ENCODE data around the gene CD28. TPM values are rescaled to one million over a fixed set of nuclear protein-coding genes. Genes with fewer than 3 reads are reported as not detected.

The CD28 gene
- total and polyA plus RNA-seq, 9 of the 15 experiments (the other 6 are each of a cell fraction or from before 2014, with no cell fraction given) = 0.01 to 0.11 TPM; not detected in 7

DNA sequence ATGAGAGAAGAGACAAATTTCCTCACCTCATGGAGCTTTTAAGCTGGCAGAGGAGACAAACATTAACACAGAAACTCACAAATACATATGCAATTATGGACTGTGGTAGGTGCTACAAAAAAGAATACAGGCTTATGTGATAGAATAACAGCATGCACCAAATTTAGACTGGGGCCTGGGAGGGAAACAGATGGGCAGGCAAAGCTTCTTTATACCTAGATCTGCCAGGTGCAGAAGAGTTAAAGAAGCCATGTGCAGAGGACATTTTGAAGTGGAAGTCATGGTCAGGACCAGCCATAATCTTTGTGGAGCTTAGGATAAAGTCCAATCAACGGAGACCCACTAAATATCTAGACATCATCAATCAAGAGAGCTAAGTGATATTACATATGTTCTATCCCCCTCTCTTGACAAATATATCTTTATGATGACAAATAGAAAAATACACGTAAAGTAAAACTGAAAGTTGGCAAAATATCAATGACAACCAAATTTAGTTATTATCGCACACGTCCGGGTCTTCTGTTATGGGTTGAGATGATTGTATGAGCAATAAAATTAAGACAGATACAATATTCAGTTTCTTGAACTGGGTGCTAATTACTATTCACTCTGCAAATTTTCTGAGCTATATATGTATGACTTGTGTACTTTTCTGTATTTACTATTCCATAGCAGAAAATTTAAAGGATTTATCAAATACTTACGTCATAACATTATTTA is 44.1 kb downstream of the CD28 start:
- in situ Hi-C loops (cut with MboI) = no loop called here

More for the DNA sequence above, 44.1 kb downstream of the CD28 start:
- Histone ChIP-seq H3K9me3 (replicated peaks; ENCODE audit: control insufficient read depth, insufficient read depth, low read depth, low read length) (no peaks in the 10 kb centered on the region), H3K4me3 (no peak overlapping the region), H3K27ac (ENCODE audit: extremely low read depth, low read depth, low read length) (no peak overlapping the region), H3K27me3 (ENCODE audit: control insufficient read depth in 2 of 2, insufficient read depth in 2 of 2, low read length in 2 of 2) (no peaks in the 10 kb centered on the region), H2AFZ (ENCODE audit: low read depth, low read length) (no peak overlapping the region), H3K79me2 (ENCODE audit: control insufficient read depth, insufficient read depth, low read length) (no peaks in the 10 kb centered on the region), H3K4me2 (ENCODE audit: insufficient read depth, low read length) (no peak overlapping the region), H3K9me1 (ENCODE audit: control insufficient read depth, insufficient read depth, low read length) (no peaks in the 10 kb centered on the region), H3K4me1 (replicated peaks in 1 of 2; ENCODE audit: control insufficient read depth in 2 of 2, insufficient read depth in 2 of 2, low read length in 2 of 2) (no peaks in the 10 kb centered on the region), H3K9ac (ENCODE audit: insufficient read depth in 1 of 2, low read depth in 2 of 2, low read length in 2 of 2) (no peak overlapping the region), H4K20me1 (replicated peaks; ENCODE audit: control insufficient read depth, insufficient read depth, low read length) (no peaks in the 10 kb centered on the region), H3K36me3 (ENCODE audit: control insufficient read depth, insufficient read depth, low read length) (no peaks in the 10 kb centered on the region)
- ATAC-seq (no peak), FAIRE-seq (no peak), DNase-seq (ENCODE audit: extremely low read depth in 1 of 4, low spot score in 3 of 4) (no peak)
- ChIA-PET CTCF (ENCODE audit: low intra/inter-chr PET ratio) (no interaction called here), POLR2A (interaction anchor here (2.1 kb wide), 1 partner anchor 10 kb away, joined by 7 read pairs; no protein-coding TSS in a partner anchor)
- intact Hi-C loops (cut with micrococcal nuclease) = no loop called here
- no peak for TF ChIP-seq FOXA1 (IDR thresholded peaks at IDR 0.05; ENCODE audit: borderline replicate concordance)
- TF ChIP-seq, protein P1, sequence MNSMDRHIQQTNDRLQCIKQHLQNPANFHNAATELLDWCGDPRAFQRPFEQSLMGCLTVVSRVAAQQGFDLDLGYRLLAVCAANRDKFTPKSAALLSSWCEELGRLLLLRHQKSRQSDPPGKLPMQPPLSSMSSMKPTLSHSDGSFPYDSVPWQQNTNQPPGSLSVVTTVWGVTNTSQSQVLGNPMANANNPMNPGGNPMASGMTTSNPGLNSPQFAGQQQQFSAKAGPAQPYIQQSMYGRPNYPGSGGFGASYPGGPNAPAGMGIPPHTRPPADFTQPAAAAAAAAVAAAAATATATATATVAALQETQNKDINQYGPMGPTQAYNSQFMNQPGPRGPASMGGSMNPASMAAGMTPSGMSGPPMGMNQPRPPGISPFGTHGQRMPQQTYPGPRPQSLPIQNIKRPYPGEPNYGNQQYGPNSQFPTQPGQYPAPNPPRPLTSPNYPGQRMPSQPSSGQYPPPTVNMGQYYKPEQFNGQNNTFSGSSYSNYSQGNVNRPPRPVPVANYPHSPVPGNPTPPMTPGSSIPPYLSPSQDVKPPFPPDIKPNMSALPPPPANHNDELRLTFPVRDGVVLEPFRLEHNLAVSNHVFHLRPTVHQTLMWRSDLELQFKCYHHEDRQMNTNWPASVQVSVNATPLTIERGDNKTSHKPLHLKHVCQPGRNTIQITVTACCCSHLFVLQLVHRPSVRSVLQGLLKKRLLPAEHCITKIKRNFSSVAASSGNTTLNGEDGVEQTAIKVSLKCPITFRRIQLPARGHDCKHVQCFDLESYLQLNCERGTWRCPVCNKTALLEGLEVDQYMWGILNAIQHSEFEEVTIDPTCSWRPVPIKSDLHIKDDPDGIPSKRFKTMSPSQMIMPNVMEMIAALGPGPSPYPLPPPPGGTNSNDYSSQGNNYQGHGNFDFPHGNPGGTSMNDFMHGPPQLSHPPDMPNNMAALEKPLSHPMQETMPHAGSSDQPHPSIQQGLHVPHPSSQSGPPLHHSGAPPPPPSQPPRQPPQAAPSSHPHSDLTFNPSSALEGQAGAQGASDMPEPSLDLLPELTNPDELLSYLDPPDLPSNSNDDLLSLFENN (IDR thresholded peaks at IDR 0.05; ENCODE audit: low read depth in 2 of 2, low read length in 2 of 2) = no peak
- TF ChIP-seq, protein P2, sequence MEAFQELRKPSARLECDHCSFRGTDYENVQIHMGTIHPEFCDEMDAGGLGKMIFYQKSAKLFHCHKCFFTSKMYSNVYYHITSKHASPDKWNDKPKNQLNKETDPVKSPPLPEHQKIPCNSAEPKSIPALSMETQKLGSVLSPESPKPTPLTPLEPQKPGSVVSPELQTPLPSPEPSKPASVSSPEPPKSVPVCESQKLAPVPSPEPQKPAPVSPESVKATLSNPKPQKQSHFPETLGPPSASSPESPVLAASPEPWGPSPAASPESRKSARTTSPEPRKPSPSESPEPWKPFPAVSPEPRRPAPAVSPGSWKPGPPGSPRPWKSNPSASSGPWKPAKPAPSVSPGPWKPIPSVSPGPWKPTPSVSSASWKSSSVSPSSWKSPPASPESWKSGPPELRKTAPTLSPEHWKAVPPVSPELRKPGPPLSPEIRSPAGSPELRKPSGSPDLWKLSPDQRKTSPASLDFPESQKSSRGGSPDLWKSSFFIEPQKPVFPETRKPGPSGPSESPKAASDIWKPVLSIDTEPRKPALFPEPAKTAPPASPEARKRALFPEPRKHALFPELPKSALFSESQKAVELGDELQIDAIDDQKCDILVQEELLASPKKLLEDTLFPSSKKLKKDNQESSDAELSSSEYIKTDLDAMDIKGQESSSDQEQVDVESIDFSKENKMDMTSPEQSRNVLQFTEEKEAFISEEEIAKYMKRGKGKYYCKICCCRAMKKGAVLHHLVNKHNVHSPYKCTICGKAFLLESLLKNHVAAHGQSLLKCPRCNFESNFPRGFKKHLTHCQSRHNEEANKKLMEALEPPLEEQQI (IDR thresholded peaks at IDR 0.05) = no peak
- TF ChIP-seq ZNF589 (CRISPR knock-in tag; IDR thresholded peaks at IDR 0.05; ENCODE audit: low read depth) = no peak
- TF ChIP-seq MEIS2 (IDR thresholded peaks at IDR 0.05; ENCODE audit: partially characterized antibody) = no peak
- TF ChIP-seq, protein P3, sequence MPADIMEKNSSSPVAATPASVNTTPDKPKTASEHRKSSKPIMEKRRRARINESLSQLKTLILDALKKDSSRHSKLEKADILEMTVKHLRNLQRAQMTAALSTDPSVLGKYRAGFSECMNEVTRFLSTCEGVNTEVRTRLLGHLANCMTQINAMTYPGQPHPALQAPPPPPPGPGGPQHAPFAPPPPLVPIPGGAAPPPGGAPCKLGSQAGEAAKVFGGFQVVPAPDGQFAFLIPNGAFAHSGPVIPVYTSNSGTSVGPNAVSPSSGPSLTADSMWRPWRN (IDR thresholded peaks at IDR 0.05; ENCODE audit: low read depth) = no peak
- TF ChIP-seq, protein P4, sequence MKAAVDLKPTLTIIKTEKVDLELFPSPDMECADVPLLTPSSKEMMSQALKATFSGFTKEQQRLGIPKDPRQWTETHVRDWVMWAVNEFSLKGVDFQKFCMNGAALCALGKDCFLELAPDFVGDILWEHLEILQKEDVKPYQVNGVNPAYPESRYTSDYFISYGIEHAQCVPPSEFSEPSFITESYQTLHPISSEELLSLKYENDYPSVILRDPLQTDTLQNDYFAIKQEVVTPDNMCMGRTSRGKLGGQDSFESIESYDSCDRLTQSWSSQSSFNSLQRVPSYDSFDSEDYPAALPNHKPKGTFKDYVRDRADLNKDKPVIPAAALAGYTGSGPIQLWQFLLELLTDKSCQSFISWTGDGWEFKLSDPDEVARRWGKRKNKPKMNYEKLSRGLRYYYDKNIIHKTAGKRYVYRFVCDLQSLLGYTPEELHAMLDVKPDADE (conservative IDR thresholded peaks at IDR 0.05; ENCODE audit: control insufficient read depth, low read depth, low read length) = no peak
- TF ChIP-seq LCOR (CRISPR knock-in tag; IDR thresholded peaks at IDR 0.05) = no peak
- TF ChIP-seq HNRNPLL (IDR thresholded peaks at IDR 0.05; ENCODE audit: low read depth, low read length, poor library complexity, severe bottlenecking) = no peak
- WGBS (ENCODE audit: insufficient coverage, low coverage, missing lambda C conversion rate) = 41% methylated on average over 6 of the region's 6 CpGs
- BruUV-seq (replicated peaks) = no TSS peak

All from K562 (cell line).